SK-N-SH treated with all-trans-retinoic acid at 6 μM for 48 hours (cell line): ENCODE measurements around the gene FANCL.

Source experiments
- ARNTL ChIP-seq: fragments of 450-650 bp; formaldehyde crosslinking; IDR thresholded peaks from 2 replicates; pipeline ENCODE4 v1.5.0; 2020; ENCODE audit warnings: low read depth, mild to moderate bottlenecking, moderate library complexity, borderline replicate concordance
- CREB5 ChIP-seq: fragments of 250-450 bp; sonication (Bioruptor Pico); IDR thresholded peaks from 2 replicates; pipeline ENCODE4 v1.5.1; 2020; ENCODE audit warnings: low read depth, mild to moderate bottlenecking, moderate library complexity
- GLIS3 ChIP-seq: fragments of 250-450 bp; sonication (Bioruptor Pico); IDR thresholded peaks from 2 replicates; pipeline ENCODE4 v1.5.0; 2020; ENCODE audit warnings: mild to moderate bottlenecking, moderate library complexity
- PPARA ChIP-seq: fragments of 250-450 bp; sonication (Bioruptor Pico); IDR thresholded peaks from 2 replicates; pipeline ENCODE4 v1.5.0; 2020; ENCODE audit warnings: mild to moderate bottlenecking, borderline replicate concordance
- TCF4 ChIP-seq: fragments of 250-450 bp; sonication (Bioruptor Pico); IDR thresholded peaks from 2 replicates; pipeline ENCODE4 v1.8.0; 2021; ENCODE audit warnings: mild to moderate bottlenecking, moderate library complexity, borderline replicate concordance
- ZFP3 ChIP-seq: fragments of 250-450 bp; sonication (Bioruptor Pico); IDR thresholded peaks from 2 replicates; pipeline ENCODE4 v1.5.0; 2020; ENCODE audit warnings: mild to moderate bottlenecking, moderate library complexity
- ZNF8 ChIP-seq: fragments of 450-650 bp; formaldehyde crosslinking; IDR thresholded peaks from 2 replicates; pipeline ENCODE4 v1.5.0; 2020; ENCODE audit warnings: mild to moderate bottlenecking, moderate library complexity
- TF ChIP-seq, protein P1 (sequence below): fragments of 250-450 bp; sonication (Bioruptor Pico); IDR thresholded peaks from 2 replicates; pipeline ENCODE4 v1.5.1; 2021; ENCODE audit warnings: mild to moderate bottlenecking, moderate library complexity
- TF ChIP-seq, protein P2 (sequence below): fragments of 250-450 bp; sonication (Bioruptor Pico); IDR thresholded peaks from 2 replicates; pipeline ENCODE4 v1.8.0; 2020; ENCODE audit warnings: mild to moderate bottlenecking, moderate library complexity, borderline replicate concordance

GRCh38 chr2:58109481-58109880, 131.6 kb downstream of the FANCL start:
- TF ChIP-seq, protein P1, sequence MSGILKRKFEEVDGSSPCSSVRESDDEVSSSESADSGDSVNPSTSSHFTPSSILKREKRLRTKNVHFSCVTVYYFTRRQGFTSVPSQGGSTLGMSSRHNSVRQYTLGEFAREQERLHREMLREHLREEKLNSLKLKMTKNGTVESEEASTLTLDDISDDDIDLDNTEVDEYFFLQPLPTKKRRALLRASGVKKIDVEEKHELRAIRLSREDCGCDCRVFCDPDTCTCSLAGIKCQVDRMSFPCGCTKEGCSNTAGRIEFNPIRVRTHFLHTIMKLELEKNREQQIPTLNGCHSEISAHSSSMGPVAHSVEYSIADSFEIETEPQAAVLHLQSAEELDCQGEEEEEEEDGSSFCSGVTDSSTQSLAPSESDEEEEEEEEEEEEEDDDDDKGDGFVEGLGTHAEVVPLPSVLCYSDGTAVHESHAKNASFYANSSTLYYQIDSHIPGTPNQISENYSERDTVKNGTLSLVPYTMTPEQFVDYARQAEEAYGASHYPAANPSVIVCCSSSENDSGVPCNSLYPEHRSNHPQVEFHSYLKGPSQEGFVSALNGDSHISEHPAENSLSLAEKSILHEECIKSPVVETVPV (CRISPR knock-in tag) = no peak
- no peak for TF ChIP-seq GLIS3 (CRISPR knock-in tag)
- no peak for TF ChIP-seq CREB5 (CRISPR knock-in tag)
- TF ChIP-seq ZFP3 = no peak
- TF ChIP-seq ARNTL (CRISPR knock-in tag) = no peak
- TF ChIP-seq, protein P2, sequence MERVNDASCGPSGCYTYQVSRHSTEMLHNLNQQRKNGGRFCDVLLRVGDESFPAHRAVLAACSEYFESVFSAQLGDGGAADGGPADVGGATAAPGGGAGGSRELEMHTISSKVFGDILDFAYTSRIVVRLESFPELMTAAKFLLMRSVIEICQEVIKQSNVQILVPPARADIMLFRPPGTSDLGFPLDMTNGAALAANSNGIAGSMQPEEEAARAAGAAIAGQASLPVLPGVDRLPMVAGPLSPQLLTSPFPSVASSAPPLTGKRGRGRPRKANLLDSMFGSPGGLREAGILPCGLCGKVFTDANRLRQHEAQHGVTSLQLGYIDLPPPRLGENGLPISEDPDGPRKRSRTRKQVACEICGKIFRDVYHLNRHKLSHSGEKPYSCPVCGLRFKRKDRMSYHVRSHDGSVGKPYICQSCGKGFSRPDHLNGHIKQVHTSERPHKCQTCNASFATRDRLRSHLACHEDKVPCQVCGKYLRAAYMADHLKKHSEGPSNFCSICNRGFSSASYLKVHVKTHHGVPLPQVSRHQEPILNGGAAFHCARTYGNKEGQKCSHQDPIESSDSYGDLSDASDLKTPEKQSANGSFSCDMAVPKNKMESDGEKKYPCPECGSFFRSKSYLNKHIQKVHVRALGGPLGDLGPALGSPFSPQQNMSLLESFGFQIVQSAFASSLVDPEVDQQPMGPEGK (CRISPR knock-in tag) = no peak
- TF ChIP-seq ZNF8 (CRISPR knock-in tag) = no peak
- no peak for TF ChIP-seq TCF4 (CRISPR knock-in tag)
- TF ChIP-seq PPARA (CRISPR knock-in tag) = no peak
